HT-29 (cell line): ENCODE data around the gene GLG1. TPM values are rescaled to one million over a fixed set of nuclear protein-coding genes. Genes with fewer than 3 reads are reported as not detected.
A peak's percentile ranks its signal among the peaks of the same experiment; 100 is the strongest.

Source experiments
- DNase-seq: peaks from one replicate; pipeline ENCODE4 v3.0.0-alpha.2; 2015; ENCODE audit warnings: low spot score
- total RNA-seq: library from RNA; depleted of rRNA; stranded (reverse); fragments of >200 nt; shearing (Covaris generic); gene quantifications from 2 replicates; pipeline ENCODE4 v1.2.3, GENCODE V29; 2014

GLG1 gene
- total RNA-seq, 1 experiment from 2014 or later: 78.9 TPM

GRCh38 chr16:74608944-74609343 is 2.0 kb upstream of the GLG1 start:
- no peak for DNase-seq

GRCh38 chr16:74608381-74608780 is 1.5 kb upstream of the GLG1 start:
- no peak for DNase-seq

DNA sequence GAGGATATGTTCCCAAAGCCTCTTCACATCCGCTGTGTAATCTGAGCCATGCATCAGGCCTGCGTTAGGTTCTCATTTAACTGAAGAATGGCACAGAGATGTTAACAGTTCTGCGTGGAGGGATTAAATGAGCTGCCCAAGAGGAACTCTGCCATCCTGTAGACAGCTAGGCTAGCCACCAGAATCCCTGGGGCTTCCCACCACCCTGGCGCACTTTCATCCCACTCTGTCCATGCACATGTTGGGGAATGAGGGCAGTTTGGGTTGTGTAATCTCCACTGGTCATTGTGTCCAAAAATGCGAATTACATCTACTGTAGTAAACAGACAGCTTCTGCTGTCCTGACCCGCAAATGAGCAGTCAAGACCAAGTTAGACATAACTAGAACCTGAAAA is 1.0 kb upstream of the GLG1 start:
- DNase-seq: no peak

DNA sequence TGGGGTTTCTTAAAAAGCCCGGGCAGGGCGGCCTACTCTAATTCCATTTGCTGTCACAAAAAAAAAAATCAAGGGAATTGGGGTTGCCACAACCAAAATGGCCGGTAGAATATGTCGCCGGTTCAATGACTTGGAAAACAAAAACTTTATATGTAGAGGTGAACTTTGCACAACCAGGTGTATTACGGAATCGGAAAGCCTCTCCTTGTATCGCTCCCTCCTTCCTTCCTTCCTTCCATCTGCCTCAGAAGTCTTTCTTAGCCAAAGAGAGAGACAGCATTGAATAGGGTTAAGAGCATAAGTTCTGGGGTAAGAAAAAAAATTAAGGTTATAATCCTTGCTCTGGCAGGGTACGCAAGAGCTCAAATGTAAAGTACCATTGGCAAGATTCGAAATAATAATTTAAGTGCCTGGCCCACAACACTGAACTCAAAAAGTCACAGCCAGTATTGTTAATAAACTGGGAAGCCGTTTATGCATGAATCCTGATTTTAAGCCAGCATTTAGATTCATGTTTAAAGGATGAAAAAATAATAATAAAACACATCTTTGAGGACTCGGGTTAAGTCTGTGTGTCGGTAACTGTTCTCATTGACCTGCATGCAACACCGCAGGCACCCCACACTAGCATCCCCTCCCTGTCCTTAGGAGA is 522 bp upstream of the GLG1 start:
- peak; percentile 71 for DNase-seq

- peak; percentile 34 for DNase-seq
Measured at GRCh38 chr16:74605746-74606520, 981 bp downstream of the GLG1 start.

- peak; percentile 14 for DNase-seq
Measured at GRCh38 chr16:74605332-74605731, 1.6 kb downstream of the GLG1 start.

DNA sequence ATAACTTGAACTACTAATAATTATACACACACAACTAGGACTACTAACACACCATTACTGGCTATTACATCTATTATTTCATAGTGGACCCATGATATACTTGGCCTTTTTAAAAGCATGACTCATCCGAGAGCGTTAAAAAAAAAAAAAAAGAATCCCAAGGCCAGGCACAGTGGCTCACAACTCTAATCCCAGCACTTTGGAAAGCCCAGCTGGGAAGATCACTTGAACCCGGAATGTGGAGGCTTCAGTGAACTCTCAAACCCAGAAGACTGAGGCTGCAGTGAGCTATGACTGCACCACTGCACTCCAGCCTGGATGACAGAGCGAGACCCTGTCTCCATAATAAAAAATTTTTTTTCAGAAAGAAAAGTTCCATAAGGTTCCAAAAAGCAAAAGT is 3.1 kb downstream of the GLG1 start:
- no peak for DNase-seq

DNA sequence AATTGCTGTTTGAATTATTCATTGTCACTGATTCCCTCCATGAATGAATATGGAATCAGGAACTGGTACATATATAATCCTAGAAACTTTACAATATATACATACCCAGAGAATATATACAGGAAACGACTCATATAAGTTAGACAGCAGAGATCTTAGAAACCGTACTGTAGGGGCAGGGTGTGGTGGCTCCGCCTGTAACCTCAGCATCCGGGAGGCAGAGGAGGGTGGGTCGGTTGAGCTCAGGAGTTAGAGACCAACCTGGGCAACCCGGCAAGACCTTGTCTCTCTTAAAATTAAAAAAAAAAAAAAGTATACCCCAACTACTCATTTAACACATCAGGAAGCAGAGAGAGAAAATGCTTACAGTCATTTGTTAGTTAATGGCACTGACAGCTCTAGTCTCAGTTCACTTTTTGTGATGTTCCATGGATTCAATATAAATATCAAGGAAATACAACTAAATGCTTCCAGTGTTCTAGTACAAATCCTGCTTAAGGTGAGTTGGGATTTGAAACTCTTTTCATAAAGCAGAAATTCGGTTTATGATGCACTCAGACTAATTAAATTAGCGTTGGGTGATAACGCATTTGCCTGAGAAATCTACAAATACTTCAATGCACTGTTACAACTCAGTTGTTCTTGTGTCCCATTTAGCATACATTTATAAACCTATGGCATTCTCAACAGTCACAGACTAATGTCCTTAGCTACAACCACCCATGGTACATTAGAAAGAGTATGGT is 5.6 kb downstream of the GLG1 start:
- DNase-seq: peak; percentile 42

- DNase-seq: no peak
Measured at GRCh38 chr16:74596586-74596985, 10.3 kb downstream of the GLG1 start.

DNA sequence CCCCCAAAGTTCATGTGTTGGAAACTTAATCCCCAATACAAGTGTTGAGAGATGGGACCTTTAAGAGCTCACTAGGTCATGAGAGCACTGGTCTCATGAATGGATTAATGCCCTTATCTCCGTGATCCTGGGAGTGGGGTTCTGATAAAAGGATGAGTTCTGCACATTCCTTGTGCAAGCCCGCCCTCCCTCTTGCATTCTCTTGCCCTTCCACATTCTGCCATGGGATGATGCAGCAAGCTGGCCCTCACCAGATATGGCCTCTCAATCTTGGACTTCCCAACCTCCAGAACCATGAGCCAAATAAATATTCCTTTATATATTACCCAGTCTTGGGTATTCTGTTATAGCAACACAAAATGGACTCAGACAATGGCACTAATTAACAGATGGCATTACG is 14.1 kb downstream of the GLG1 start:
- DNase-seq: no peak

- no peak for DNase-seq
Measured at GRCh38 chr16:74591876-74592650, 14.9 kb downstream of the GLG1 start.

DNA sequence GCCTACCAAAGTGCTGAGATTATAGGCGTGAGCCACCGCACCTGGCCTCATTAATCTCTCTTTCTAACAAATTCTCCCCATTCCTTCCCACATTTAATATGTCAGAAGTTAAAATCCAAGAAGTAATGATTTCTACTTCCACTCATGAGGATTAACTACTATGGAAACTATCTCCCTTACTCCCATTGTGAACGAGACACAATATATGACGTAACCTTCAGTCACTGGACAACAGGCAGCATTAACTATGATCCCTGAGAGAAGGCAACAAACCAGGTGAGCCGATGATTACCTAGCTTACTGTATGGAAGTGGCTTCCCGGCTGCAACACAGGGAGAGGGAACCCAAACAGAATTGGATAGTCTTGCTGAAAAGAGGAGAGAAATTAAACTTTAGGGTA is 20.0 kb downstream of the GLG1 start:
- no peak for DNase-seq

DNA sequence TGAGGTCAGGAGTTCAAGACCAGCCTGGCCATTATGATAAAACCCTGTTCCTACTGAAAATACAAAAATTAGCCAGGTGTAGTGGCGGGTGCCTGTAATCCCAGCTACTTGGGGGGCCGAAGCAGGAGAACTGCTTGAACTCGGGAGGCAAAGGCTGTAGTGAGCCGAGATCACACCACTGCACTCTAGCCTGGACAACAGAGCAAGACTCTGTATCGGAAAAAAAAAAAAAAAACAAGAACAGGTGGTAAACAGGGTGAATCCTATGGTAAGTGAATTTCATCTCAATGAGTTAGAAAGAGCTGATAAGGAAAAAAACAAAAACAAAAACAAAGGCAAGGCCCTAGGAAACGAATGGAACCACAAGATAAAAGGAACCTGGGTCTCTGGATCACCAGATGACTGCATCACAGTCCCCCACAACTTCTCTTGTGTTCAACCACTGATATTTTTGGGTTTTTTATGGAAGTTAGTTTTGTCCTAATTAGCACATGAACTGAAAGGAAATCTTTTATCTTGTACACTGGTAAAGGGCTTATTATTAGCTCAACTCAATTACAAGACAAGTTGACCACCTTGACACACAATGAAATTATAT is 21.0 kb downstream of the GLG1 start:
- DNase-seq: no peak

GRCh38 chr16:74583926-74584666 is 22.8 kb downstream of the GLG1 start:
- DNase-seq: no peak

DNA sequence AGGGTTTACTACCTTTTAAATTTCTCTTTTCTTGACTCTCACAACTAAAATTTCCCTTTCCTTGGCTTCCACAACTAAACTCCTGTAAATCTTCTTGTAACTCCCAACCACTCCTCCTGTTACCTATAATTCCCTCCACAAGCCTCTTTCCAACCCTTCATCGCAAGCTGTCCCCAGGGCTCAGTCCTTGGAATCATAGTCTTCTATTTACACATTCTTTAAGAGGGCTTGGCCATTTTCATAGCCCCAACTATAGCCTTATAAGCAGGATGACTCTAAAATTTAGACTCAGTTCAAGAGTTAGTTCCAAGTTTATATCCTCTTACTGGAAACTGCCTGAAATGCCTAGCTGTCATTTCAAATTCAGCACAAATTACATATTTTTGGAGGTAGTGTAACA is 23.9 kb downstream of the GLG1 start:
- no peak for DNase-seq

DNA sequence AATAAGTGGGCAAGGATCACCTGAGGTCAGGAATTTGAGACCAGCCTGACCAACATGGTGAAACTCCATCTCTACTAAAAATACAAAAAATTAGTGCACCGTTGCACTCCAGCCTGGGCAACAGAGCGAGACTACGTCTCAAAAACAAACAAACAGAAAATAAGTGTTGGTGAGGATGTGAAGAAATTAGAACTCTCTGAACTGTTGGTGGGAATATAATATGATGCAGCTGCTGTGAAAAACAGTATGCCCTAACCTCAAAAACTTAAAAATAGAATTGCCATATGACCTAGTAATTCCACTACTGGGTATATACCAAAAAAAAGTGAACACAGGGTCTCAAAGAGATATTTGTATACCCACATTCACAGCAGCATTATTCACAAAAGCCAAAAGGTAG is 26.1 kb downstream of the GLG1 start:
- no peak for DNase-seq

DNA sequence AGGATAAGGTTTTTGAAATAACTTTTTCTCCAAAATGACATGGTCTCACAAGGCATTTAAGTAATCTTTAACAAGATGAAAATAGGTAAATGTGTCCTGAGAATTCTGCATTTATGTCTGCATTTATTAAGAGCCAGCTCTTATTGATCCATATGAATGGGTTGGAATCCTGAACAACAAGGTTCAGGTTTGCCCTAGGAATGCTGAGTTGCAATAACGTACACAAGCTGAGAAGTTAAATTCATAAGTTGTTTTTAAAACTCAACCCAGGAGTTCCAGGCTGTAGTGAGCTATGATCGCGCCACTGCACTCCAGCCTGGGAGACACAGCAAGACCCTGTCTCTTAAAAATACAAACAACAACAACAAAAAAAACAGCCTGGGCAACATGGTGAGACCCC is 28.1 kb downstream of the GLG1 start:
- DNase-seq: no peak

GRCh38 chr16:74578433-74578832 is 28.5 kb downstream of the GLG1 start:
- no peak for DNase-seq

DNA sequence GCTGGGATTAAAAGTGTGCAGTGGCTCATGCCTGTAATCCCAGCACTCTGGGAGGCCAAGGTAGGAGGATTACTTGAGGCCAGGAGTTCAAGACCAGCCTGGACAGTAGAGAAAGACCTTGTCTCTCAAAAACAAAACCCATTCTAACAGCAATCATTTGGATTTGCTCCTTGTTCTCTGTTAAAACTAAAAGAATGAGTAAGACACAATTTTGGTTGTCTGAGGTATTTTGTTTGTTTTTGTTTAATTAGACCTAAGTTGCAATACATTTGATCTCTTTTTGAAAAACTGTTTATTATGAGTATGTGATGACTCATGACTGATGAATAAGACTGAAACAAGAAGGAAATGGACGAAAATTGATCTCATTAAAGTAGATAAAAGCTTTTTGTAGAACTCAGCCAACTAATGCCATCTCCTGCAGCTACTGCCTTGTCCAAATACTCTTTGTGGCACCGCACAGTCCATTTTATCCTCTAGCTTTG is 29.0 kb downstream of the GLG1 start:
- DNase-seq: peak; percentile 24

DNA sequence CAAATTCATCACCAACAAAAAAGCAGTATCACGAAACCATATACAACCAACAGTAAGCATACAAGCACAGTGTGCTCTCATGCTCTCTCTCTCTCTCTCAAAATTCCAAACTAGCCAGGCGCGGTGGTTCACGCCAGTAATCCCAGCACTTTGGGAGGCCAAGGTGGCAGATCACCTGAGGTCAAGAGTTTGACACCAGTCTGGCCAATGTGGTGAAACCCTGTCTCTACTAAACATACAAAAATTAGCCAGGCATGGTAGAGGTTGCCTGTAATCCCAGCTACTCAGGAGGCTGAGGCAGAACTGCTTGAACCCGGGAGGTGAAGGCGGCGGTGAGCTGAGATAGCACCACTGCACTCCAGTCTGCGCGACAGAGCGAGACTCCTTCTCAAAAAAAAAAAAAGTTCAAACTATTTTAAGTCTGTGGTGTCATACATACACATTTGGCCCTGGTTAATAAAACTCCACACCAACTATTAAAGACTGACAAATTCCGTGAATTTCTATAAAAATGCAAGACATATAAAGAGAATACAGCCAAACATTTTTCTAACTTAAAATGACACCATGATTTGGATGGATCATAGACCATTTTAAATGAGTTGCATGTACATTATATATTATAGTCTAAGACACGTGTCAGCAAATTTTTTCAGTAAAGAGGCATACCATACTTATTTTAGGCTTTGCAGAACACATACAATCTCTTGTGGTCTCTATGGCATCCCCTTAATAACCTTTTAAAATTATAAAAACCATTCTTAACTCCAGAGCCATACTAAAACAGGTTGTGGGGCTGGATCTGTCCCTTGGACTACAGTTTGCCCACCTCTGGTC is 30.9 kb downstream of the GLG1 start:
- no peak for DNase-seq
